RWPE1 (cell line): Measurements from ENCODE around the gene MARCHF4.

Experiments used
- CTCF ChIA-PET: fragments of 350-600 bp; sonication (Branson Sonifier 250); formaldehyde crosslinking; extraction: SDS; loops from one replicate; lab custom pipeline; 2021; lab: Yijun Ruan, JAX
- POLR2A ChIA-PET: fragments of 400-600 bp; formaldehyde crosslinking; extraction: SDS; loops from one replicate; lab custom pipeline; 2020; ENCODE audit warnings: antibody characterized with exemption; ENCODE audit not compliant: low non-redundant PET; lab: Yijun Ruan, JAX
- DNase-seq: peaks from one replicate; pipeline ENCODE4 v3.0.0; 2012; ENCODE audit warnings: low spot score
- H3K27ac ChIP-seq: fragments of 450-650 bp; 2 replicates; pipeline ENCODE4 v1.5.1; 2017
- TF ChIP-seq, protein P1 (sequence below): fragments of 450-650 bp; conservative IDR thresholded peaks from 2 replicates; pipeline ENCODE4 v1.5.1; 2017; ENCODE audit warnings: low read depth, mild to moderate bottlenecking

Gene MARCHF4

DNA sequence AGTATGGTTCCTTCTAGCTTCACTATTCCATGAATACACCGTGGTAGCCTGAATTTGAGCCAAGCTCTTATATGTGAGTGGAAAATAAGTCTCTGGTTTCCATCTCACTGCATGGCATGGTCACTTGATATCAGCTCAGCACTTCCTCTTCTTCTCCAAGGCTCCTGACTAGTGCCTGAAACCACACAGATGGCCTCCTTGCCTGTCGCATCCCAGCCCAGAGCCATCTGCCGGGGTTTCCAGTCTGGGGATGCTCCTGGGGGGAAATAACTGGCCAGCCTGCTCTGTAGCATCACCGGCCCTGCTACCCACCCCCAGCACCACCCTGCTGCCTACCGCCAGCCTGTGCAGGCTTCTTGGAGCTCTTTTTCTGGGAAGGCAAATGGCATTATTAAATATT lies 7.7 kb upstream of the MARCHF4 start:
- H3K27ac ChIP-seq, result no peak overlapping the region
- DNase-seq, result no peak
- TF ChIP-seq, protein P1, sequence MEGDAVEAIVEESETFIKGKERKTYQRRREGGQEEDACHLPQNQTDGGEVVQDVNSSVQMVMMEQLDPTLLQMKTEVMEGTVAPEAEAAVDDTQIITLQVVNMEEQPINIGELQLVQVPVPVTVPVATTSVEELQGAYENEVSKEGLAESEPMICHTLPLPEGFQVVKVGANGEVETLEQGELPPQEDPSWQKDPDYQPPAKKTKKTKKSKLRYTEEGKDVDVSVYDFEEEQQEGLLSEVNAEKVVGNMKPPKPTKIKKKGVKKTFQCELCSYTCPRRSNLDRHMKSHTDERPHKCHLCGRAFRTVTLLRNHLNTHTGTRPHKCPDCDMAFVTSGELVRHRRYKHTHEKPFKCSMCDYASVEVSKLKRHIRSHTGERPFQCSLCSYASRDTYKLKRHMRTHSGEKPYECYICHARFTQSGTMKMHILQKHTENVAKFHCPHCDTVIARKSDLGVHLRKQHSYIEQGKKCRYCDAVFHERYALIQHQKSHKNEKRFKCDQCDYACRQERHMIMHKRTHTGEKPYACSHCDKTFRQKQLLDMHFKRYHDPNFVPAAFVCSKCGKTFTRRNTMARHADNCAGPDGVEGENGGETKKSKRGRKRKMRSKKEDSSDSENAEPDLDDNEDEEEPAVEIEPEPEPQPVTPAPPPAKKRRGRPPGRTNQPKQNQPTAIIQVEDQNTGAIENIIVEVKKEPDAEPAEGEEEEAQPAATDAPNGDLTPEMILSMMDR, result no peak
- POLR2A ChIA-PET, result no interaction called here
- CTCF ChIA-PET, result no interaction called here

DNA sequence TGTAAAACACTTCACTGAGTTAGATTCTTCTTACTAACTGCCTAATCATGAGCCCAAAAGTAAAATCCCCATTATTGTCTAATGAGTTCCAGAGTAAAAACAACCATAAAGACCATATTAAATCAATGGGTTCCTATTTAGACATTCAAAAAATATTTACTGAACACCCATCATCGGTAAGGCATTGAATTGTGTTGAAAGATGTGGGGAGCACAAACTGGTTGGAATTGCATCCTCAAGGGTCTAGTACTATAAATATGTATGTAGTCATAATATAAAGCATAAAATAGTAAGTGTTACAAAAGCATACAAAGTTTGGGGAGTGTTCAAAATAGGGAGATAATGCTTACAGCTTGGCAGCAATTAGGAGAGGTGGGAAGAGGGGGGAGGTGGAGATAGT lies 3.0 kb upstream of the MARCHF4 start:
- POLR2A ChIA-PET, result no interaction called here
- CTCF ChIA-PET, result interaction anchor here (0.7 kb wide), 1 partner anchor 1073 kb away, joined by 4 read pairs; no protein-coding TSS in a partner anchor
- TF ChIP-seq, protein P1, result no peak
- no peak for DNase-seq
- H3K27ac ChIP-seq, result no peak overlapping the region

DNA sequence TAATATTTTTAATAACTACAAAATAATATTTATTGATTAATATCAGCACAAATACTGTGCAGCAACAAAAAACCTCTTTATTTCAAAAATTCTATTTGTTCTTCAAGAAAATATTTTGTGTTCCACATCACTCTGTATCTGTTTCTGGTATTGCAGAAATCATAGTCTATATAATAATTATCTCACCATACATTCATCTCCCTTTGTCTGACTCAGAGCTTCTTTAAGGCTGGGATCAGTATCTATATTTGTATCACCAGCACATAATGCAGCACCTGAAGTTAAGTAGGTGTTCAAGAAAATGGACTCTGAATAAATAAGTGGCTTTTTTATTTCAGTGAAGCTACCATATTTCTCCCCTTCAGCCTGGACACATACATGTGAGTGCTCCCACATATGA lies 1.6 kb upstream of the MARCHF4 start:
- H3K27ac ChIP-seq, result no peak overlapping the region
- no peak for DNase-seq
- TF ChIP-seq, protein P1, result no peak
- ChIA-PET CTCF (no interaction called here), POLR2A (interaction anchor here (0.7 kb wide), 1 partner anchor 11 kb away, joined by 8 read pairs; no protein-coding TSS in a partner anchor)

DNA sequence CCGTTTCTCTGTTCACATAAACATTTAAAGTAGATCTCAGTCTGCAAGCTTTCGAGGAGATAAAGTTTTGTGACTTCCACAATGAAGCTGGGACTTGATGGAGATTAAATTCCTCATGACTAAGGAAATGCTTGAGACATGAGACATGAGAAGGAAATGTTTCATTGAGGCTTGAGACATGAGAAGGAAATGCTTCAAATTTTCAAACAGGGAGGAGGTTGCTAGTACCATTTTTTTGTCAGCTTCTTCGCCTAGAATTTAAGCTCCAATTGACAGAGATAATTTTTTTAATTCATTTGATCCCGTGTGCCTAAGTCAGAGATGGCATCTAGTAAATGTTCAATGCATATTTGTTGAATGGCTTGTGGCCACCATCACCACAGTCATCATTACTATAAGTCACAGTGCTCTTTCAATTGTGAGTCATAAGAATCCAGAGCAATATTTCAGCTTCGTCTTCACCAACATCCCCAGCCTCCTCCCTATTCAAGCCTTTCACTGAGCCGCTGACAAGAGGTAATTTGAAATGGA lies 543 bp upstream of the MARCHF4 start:
- no peak for DNase-seq
- TF ChIP-seq, protein P1, result no peak
- H3K27ac ChIP-seq, result peak overlapping the region; percentile 61; the same call in 1 of the 2 replicates
- POLR2A ChIA-PET, result no interaction called here
- CTCF ChIA-PET, result interaction anchor here (0.6 to 1.0 kb wide), 2 partner anchors 46 to 242 kb away, joined by 3 read pairs; no protein-coding TSS in a partner anchor

DNA sequence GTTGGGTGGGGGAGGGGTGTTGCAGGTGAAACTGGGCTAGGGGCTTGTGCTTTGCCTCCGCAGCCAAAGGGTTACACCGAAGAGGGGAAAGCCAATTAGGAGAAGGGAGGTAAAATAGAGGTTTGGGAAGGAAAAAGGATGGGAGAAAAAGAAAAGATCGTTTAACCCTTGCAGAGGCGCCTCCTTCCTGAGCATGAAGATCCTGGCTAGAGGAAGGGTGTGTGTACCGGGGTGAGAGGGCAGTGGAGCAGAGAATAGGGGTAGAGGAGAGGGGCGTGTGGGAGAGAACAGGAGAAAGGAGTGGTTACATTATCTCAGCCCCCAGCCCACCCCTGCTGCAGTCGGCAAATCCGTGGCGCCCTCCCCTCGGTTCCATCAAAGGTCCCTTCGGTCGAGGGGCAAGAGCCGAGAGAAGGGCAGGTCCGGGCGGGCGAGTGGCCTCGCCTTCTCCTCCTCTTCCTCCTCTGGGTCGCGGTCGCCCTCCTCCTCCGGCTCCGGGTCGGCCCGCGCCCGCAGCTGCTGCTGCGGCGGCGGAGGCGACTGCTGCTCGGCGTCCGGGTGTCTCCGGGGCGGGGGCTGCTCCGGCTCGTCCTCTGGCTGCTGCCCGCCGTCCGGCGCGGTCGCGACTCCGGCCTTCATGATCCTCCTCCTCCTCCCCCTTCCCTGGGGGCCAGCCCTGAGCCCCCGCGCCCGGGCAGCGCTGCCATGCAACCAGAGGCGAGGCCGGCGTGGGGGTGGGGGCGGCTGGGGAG lies 1.1 kb downstream of the MARCHF4 start:
- POLR2A ChIA-PET, result no interaction called here
- TF ChIP-seq, protein P1, result no peak

DNA sequence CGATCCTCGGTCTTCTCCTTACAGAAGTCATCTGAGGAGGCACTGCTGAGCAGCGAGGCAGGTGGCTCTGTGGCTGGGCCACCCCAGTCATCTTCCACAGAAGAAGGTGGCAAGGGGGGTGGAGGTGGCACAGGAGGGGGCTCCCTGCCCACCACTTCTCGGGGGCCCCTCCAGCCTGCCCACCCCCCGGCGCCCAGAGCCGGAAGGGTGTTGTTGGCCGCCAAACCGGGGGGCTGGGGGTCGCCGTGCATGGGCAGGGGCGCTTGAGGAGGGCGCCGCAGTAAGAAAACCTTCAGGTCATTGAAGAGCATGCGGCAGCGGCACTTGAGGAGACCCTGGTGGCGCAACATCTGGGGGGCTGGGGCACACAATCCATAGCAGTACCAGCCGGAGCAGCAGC lies 2.5 kb downstream of the MARCHF4 start:
- no peak overlapping the region for H3K27ac ChIP-seq
- DNase-seq, result no peak
- TF ChIP-seq, protein P1, result no peak
- ChIA-PET POLR2A (no interaction called here), CTCF (no interaction called here)

More for the DNA sequence above, 1.1 kb downstream of the MARCHF4 start:
- DNase-seq, result no peak
- peak overlapping the region; percentile 61; the same call in 1 of the 2 replicates for H3K27ac ChIP-seq
- CTCF ChIA-PET, result no interaction called here
